GM21526 (cell line): ENCODE results near the gene NSD1.

Source experiments
- ATAC-seq: cut with Tn5 transposase; IDR thresholded peaks from one replicate; pipeline ENCODE4 v1.9.1; 2021; ENCODE audit warnings: moderate library complexity; ENCODE audit not compliant: unreplicated experiment, low FRiP score

The NSD1 gene

GRCh38 chr5:177269976-177270375 lies 136.4 kb downstream of the NSD1 start:
- ATAC-seq, result no peak

- ATAC-seq, result no peak
These were observed 137.1 kb downstream of the NSD1 start for GRCh38 chr5:177270653-177271052.

GRCh38 chr5:177271113-177271512 lies 137.5 kb downstream of the NSD1 start:
- no peak for ATAC-seq

- ATAC-seq, result no peak
These were observed 142.3 kb downstream of the NSD1 start for GRCh38 chr5:177275883-177276282.

GRCh38 chr5:177276886-177277285 lies 143.3 kb downstream of the NSD1 start:
- ATAC-seq, result no peak

- ATAC-seq, result no peak
These were observed 154.6 kb downstream of the NSD1 start for GRCh38 chr5:177288191-177288590.

GRCh38 chr5:177290816-177291596 lies 157.4 kb downstream of the NSD1 start:
- ATAC-seq, result peak; percentile 57

- no peak for ATAC-seq
These were observed 158.2 kb downstream of the NSD1 start for GRCh38 chr5:177291735-177292134.

- ATAC-seq, result no peak
These were observed 160.4 kb downstream of the NSD1 start for GRCh38 chr5:177293819-177294581.

GRCh38 chr5:177294632-177295031 lies 161.1 kb downstream of the NSD1 start:
- ATAC-seq, result no peak

GRCh38 chr5:177295924-177296323 lies 162.4 kb downstream of the NSD1 start:
- ATAC-seq, result no peak

GRCh38 chr5:177296581-177296980 lies 163.0 kb downstream of the NSD1 start:
- no peak for ATAC-seq

GRCh38 chr5:177297922-177298321 lies 164.3 kb downstream of the NSD1 start:
- no peak for ATAC-seq

GRCh38 chr5:177299697-177300096 lies 166.1 kb downstream of the NSD1 start:
- no peak for ATAC-seq

GRCh38 chr5:177300236-177300880 lies 166.8 kb downstream of the NSD1 start:
- ATAC-seq, result peak; percentile 40

GRCh38 chr5:177300951-177301350 lies 167.4 kb downstream of the NSD1 start:
- no peak for ATAC-seq

- no peak for ATAC-seq
These were observed 168.1 kb downstream of the NSD1 start for GRCh38 chr5:177301503-177302165.

- no peak for ATAC-seq
These were observed 169.0 kb downstream of the NSD1 start for GRCh38 chr5:177302354-177303110.

- ATAC-seq, result peak; percentile 45
These were observed 169.8 kb downstream of the NSD1 start, which contains the start of the genes PRELID1 and RAB24 for GRCh38 chr5:177303121-177303924. Gene PRELID1, plus strand, starts transcription at chr5:177303799. Its CDS starts 187 bp downstream, at chr5:177303986. Gene RAB24, minus strand, starts transcription at chr5:177303719. Its CDS starts 431 bp downstream, at chr5:177303288.
